ENCODE measurements around the gene MAN1B1.

DNA sequence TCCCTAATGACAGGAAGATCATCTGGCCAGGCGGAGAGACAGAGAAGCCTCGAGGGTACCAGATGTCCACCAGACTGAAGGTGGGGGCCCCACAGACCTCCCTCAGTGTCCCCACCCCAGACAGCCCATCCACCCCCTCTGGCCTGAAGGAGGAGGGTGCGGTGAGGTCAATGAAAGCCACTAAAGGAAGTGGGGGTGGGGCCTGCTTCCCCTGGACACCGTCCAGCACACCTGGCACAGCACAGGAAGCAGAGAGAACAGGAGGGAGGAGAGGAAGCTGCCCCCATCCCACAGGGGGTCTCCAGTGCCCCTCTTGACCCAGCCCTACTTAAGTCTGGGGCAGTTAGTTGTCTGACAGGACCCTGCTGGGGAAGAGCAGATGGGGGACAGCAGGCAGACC, 71.8 kb downstream of the MAN1B1 start:
- TF ChIP-seq CTCF (IDR thresholded peaks at IDR 0.05) (no peak), POLR2A (IDR thresholded peaks at IDR 0.05) (no peak), POLR2AphosphoS5 (IDR thresholded peaks at IDR 0.05) (no peak)
